ENCODE results near the gene PTRH1.

PTRH1 gene

GRCh38 chr9:127722055-127722745, 6.7 kb upstream of the PTRH1 start:
- in situ Hi-C loops (cut with MboI; ENCODE audit: low sequenced_read_pairs): no loop called here

GRCh38 chr9:127721391-127721821, 5.9 kb upstream of the PTRH1 start:
- in situ Hi-C loops (cut with MboI; ENCODE audit: low sequenced_read_pairs): no loop called here

- in situ Hi-C loops (cut with MboI; ENCODE audit: low sequenced_read_pairs): no loop called here
These were observed 5.4 kb upstream of the PTRH1 start for GRCh38 chr9:127720865-127721227.

- in situ Hi-C loops (cut with MboI; ENCODE audit: low sequenced_read_pairs): no loop called here
These were observed 4.8 kb upstream of the PTRH1 start for GRCh38 chr9:127720031-127720864.

GRCh38 chr9:127717766-127718165, 2.3 kb upstream of the PTRH1 start:
- in situ Hi-C loops (cut with MboI; ENCODE audit: low sequenced_read_pairs): no loop called here

GRCh38 chr9:127716412-127716811, 949 bp upstream of the PTRH1 start:
- in situ Hi-C loops (cut with MboI; ENCODE audit: low sequenced_read_pairs): no loop called here

GRCh38 chr9:127714951-127715469, 453 bp downstream of the PTRH1 start:
- in situ Hi-C loops (cut with MboI; ENCODE audit: low sequenced_read_pairs): no loop called here

- in situ Hi-C loops (cut with MboI; ENCODE audit: low sequenced_read_pairs): no loop called here
These were observed 1.3 kb downstream of the PTRH1 start for GRCh38 chr9:127714020-127714750.

- in situ Hi-C loops (cut with MboI; ENCODE audit: low sequenced_read_pairs): no loop called here
These were observed 2.6 kb downstream of the PTRH1 start for GRCh38 chr9:127712867-127713266.

- in situ Hi-C loops (cut with MboI; ENCODE audit: low sequenced_read_pairs): no loop called here
These were observed 3.1 kb downstream of the PTRH1 start for GRCh38 chr9:127712371-127712770.

- in situ Hi-C loops (cut with MboI; ENCODE audit: low sequenced_read_pairs): no loop called here
These were observed 3.6 kb downstream of the PTRH1 start for GRCh38 chr9:127711831-127712274.

- in situ Hi-C loops (cut with MboI; ENCODE audit: low sequenced_read_pairs): no loop called here
These were observed 4.2 kb downstream of the PTRH1 start for GRCh38 chr9:127711226-127711701.

GRCh38 chr9:127710204-127710783, 5.2 kb downstream of the PTRH1 start:
- in situ Hi-C loops (cut with MboI; ENCODE audit: low sequenced_read_pairs): no loop called here

GRCh38 chr9:127708952-127709587, 6.4 kb downstream of the PTRH1 start:
- in situ Hi-C loops (cut with MboI; ENCODE audit: low sequenced_read_pairs): no loop called here

GRCh38 chr9:127707766-127708165, 7.7 kb downstream of the PTRH1 start:
- in situ Hi-C loops (cut with MboI; ENCODE audit: low sequenced_read_pairs): no loop called here

GRCh38 chr9:127706836-127707241, 8.6 kb downstream of the PTRH1 start, which contains the start of gene CFAP157:
Gene CFAP157 (plus strand): TSS chr9:127706988. CDS start chr9:127707032, 44 bp downstream.
- in situ Hi-C loops (cut with MboI; ENCODE audit: low sequenced_read_pairs): no loop called here

GRCh38 chr9:127705577-127706379, 9.7 kb downstream of the PTRH1 start:
- in situ Hi-C loops (cut with MboI; ENCODE audit: low sequenced_read_pairs): no loop called here

GRCh38 chr9:127703289-127703946, 12.0 kb downstream of the PTRH1 start:
- in situ Hi-C loops (cut with MboI; ENCODE audit: low sequenced_read_pairs): no loop called here
